Stimulated activated naive CD8-positive, alpha-beta T cell treated with anti-CD3 and anti-CD28 coated beads, Interleukin-15, Interleukin-2, amounts not matched to agents 100 ng/mL and 50 ng/mL, for 24 hours (primary cell): ENCODE results near the gene GPR55.
A peak's percentile ranks its signal among the peaks of the same experiment; 100 is the strongest.

ENCODE experiments used
- H3K27ac Mint-ChIP-seq: one replicate; pipeline ENCODE4 v1.8.0; 2021; ENCODE audit warnings: mild to moderate bottlenecking, mixed read lengths
- H3K27me3 Mint-ChIP-seq: one replicate; pipeline ENCODE4 v1.8.0; 2021; ENCODE audit warnings: mixed read lengths
- H3K36me3 Mint-ChIP-seq: one replicate; pipeline ENCODE4 v1.8.0; 2021; ENCODE audit warnings: low read depth, mixed read lengths
- H3K4me1 Mint-ChIP-seq: one replicate; pipeline ENCODE4 v1.8.0; 2021; ENCODE audit warnings: low read depth, mixed read lengths
- H3K4me3 Mint-ChIP-seq: one replicate; pipeline ENCODE4 v1.8.0; 2021; ENCODE audit warnings: mild to moderate bottlenecking, mixed read lengths
- H3K9me3 Mint-ChIP-seq: one replicate; pipeline ENCODE4 v1.8.0; 2021; ENCODE audit warnings: mixed read lengths

The GPR55 gene

DNA sequence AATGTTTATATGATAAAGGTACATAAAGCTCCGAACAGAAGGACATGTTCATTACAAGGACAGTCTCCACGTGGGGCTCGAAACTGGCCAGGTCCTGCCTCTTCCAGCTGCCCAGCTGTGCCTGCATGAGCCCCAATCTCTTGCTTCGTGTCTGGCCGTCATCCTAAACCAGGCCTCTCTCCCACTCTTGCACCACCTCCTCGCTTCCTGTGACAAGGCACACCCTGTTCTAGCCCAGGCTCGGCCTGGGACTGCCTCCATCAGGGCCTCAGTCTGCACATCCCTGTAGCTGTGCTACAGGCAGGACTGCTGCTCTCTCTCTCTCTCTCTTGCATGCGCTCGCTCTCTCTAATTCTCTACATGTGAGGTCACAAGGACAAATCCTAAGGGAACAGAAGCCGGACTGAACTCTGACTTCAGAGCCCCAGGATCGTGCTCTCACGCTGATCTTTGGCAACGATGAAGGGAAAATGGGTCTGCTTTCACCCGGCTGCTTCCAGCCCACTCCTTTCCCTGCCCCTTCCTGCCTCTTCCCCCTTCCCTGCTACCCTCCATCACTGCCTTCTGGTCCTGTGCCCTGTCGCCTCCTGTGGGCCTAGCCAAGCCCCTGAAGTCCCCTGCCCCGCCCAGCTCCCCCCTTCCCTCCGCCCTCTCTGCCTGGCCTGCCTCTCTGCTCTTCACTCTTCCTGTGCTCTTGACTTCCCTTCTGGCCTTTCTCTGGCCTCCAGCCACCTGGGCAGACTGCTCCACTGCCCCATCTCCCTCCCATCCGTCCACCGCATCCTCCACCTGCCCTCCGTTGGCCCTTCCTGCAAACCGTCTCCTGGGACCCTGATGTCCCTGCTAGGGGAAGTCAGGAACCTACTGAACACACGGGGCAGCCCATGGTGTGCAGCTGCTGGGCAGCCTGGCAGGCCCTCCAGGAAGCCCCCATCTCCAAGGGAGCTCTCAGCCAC lies 7.8 kb upstream of the GPR55 start:
- Mint-ChIP-seq H3K27ac (peak overlapping the region; percentile 33), H3K4me1 (peaks cover 15% of the 10 kb centered on the region), H3K4me3 (no peak overlapping the region), H3K27me3 (peaks cover 8% of the 10 kb centered on the region), H3K36me3 (peaks cover 8% of the 10 kb centered on the region), H3K9me3 (peaks cover 8% of the 10 kb centered on the region)

DNA sequence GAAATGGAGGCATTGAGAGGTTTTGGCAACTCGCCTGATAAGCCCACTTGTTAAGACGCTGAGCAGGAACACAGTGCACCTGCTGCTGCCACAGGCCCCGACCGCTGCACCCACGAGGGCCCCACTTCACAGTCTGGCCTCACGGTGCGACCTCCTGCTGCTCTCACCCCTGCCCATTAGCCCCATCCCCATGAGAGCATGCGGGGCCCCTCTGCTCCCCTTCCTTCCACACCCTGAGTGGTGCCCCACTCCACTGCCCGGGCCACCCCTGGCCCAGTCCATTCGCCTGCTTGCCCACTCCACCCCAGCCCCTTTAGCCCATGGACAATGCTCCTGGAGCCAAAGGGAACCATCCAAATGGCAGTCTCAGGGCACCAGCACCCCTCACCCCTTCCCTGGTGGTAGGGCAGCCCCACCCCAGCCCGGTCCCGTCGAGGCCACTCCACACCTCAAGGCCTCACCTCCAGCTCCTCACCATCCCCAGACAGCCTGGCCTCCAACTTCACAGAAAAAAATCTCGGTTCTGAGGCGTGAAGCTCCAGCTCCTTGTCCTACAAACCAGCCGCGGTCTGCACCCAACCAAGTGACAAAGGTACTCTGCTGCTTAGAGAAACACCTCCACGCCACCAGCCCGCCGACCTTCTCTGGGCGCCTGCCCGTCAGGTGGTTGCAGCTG lies 6.7 kb upstream of the GPR55 start:
- H3K27me3 Mint-ChIP-seq = peaks cover 8% of the 10 kb centered on the region
- no peak overlapping the region for H3K27ac Mint-ChIP-seq
- peaks cover 26% of the 10 kb centered on the region for H3K4me1 Mint-ChIP-seq
- peaks cover 8% of the 10 kb centered on the region for H3K9me3 Mint-ChIP-seq
- H3K4me3 Mint-ChIP-seq = no peak overlapping the region
- H3K36me3 Mint-ChIP-seq = peaks cover 8% of the 10 kb centered on the region

DNA sequence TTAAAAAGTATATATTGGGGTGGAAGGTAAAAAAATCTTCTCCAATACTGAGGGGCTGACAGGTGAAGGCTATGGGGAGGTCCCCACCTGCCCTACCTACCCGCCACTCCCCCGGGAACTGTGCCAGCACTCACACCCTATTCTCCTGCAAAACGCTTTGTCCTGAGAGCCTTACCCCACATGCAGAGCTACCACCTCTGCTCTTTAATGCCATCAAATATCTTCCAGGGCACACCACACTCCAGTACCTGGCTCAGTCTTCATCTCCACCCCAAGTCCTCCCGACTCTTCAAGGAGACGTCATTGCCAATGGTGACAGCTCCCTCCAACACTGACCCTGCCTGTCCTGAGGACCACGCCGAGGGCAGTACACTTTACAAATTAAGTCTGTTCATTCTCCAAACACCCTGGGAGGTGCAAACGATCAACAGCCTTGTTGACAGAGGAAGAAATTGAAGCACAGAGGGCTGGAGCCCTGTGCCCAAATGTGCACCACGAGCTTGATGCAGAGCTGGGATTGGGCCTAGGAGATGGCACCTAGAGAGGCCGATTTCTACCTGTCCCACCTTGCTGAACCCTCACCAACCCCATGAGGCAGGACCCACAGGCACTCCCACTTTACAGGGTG lies 6.0 kb upstream of the GPR55 start:
- H3K4me1 Mint-ChIP-seq = peaks cover 31% of the 10 kb centered on the region
- H3K4me3 Mint-ChIP-seq = no peak overlapping the region
- H3K27me3 Mint-ChIP-seq = peaks cover 8% of the 10 kb centered on the region
- H3K27ac Mint-ChIP-seq = no peak overlapping the region
- H3K9me3 Mint-ChIP-seq = peaks cover 8% of the 10 kb centered on the region
- H3K36me3 Mint-ChIP-seq = peaks cover 8% of the 10 kb centered on the region

DNA sequence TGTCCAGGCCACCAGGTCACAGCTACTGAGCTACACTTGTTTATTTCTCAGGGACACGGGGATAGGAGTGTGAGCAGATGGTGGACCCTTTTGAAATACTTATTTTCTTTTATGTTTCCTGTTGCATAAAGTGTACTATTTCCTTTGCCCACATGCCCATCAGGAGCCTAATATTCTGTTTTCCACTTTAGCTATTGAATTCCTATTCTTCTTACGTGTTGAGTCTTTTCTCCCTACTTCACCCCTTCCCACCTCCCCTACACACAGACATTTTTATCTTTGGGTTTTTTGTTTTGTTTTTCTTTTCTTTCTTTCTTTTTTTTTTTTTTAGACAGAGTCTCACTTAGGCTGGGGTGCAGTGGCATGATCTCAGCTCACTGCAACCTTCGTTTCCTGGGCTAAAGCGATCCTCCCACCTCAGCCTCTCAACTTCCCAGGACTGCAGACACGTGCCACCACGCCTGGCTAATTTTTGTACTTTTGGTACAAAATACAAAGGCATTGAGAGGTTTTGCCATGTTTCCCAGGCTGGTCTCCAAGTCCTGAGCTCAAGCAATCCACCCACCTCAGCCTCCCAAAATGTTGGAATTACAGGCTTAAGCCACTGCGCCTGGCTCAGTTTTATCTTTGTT lies 5.2 kb upstream of the GPR55 start:
- Mint-ChIP-seq H3K9me3 (no peaks in the 10 kb centered on the region), H3K36me3 (no peaks in the 10 kb centered on the region), H3K4me3 (no peak overlapping the region), H3K4me1 (peaks cover 39% of the 10 kb centered on the region), H3K27ac (no peak overlapping the region), H3K27me3 (no peaks in the 10 kb centered on the region)

DNA sequence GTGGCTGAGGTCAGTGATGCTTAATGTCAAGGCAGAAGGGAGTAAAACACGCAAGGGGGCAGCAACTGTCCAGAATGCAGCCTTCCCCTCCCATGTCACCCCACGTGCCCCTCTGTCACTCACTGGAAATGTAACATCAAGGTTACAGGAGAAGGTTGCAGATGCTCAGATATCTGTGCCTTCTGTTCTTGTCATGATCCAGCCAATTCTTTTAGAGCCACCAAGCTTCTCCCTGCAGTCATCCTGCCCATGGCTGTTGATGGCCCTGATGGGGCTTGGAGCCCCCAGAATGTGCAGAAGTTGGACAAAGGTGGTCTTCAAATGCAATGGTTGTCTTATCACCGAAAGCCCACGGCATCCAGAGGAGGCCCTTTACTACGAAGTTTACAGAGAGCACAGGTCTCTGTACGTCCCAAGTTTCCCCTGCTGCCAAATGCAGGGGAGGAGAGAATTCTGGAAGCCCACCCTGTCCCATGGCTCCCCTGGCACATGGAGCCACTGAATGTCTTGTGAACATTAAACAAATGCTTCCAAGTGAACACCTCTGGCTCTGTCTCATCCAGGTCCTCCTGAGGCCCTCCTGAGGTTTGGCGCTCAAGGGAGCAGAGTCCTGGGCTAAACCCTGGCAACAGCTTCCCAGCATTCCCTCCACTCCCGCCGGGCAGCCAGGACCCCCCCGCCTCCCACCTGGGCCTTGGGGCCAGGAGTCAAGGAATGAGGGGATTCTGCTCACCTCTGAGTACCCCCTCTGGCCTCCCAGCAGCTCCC lies 4.5 kb upstream of the GPR55 start:
- H3K27ac Mint-ChIP-seq = no peak overlapping the region
- no peaks in the 10 kb centered on the region for H3K27me3 Mint-ChIP-seq
- H3K36me3 Mint-ChIP-seq = no peaks in the 10 kb centered on the region
- peaks cover 46% of the 10 kb centered on the region for H3K4me1 Mint-ChIP-seq
- H3K9me3 Mint-ChIP-seq = no peaks in the 10 kb centered on the region
- H3K4me3 Mint-ChIP-seq = no peak overlapping the region

DNA sequence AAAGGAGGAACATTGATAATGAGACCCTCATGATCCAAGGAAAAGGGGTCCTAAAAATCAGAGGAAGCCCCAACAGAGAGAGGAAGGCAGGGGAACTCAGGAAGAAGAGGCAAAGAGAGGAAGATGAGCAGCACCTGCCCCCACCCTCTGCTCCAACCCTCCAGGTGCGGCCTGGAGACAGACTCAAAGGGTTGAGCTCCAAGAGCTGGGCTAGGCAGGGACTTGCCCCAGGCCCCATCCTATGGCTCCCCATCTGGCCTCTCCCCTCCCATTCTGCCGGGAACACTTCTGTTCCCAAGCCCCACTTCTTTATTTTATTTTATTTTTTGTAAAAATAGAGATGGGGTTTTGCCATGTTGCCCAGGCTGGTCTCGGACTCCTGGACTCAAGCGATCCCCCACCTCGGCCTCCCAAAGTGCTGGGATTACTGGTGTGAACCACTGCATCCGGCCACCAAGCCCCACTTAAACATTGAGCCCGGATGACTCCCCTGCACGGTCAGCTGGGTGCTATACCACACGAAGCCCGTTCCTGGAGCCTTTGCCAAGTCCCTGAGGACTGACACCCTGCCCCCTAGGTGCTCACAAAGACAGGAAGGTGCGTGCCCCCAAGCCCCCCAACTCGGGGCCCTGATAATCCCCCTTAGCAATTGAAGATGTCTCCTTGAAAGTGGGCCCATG lies 3.8 kb upstream of the GPR55 start:
- no peaks in the 10 kb centered on the region for H3K9me3 Mint-ChIP-seq
- no peak overlapping the region for H3K27ac Mint-ChIP-seq
- peaks cover 53% of the 10 kb centered on the region for H3K4me1 Mint-ChIP-seq

DNA sequence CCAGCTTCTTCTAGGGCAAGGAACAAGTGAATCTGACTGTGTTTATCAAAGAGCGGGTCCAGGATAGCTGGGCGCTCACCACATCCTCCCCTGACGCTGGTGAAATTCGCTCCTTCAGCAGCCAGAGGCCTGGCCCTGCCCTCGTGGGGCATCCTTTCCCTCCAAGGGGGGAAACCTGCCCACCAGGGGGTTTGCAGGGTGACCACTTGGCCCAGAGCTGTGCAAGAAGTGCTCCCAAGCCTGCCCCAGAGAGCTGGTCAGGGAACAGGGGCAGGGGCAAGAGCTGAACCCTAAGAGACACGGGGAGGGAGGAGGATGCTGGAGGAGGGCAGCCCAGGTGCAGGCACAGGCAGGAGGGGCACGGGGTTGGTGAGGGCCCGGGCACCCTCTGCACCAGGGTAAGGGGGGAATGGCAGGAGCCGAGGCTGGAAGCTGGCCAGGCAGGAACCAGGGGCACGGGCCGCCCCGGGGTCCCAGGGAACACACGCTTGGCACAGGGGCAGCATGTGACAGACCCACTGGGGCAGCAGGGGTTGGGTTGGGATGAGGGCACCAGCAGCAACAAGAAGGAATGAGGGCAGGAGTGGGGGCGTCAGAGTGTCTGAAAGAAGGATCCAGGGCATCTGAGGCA lies 2.8 kb upstream of the GPR55 start:
- Mint-ChIP-seq H3K4me3 (no peak overlapping the region), H3K27me3 (no peaks in the 10 kb centered on the region)

More for the DNA sequence above, 3.8 kb upstream of the GPR55 start:
- Mint-ChIP-seq H3K27me3 (no peaks in the 10 kb centered on the region), H3K36me3 (no peaks in the 10 kb centered on the region), H3K4me3 (no peak overlapping the region)

DNA sequence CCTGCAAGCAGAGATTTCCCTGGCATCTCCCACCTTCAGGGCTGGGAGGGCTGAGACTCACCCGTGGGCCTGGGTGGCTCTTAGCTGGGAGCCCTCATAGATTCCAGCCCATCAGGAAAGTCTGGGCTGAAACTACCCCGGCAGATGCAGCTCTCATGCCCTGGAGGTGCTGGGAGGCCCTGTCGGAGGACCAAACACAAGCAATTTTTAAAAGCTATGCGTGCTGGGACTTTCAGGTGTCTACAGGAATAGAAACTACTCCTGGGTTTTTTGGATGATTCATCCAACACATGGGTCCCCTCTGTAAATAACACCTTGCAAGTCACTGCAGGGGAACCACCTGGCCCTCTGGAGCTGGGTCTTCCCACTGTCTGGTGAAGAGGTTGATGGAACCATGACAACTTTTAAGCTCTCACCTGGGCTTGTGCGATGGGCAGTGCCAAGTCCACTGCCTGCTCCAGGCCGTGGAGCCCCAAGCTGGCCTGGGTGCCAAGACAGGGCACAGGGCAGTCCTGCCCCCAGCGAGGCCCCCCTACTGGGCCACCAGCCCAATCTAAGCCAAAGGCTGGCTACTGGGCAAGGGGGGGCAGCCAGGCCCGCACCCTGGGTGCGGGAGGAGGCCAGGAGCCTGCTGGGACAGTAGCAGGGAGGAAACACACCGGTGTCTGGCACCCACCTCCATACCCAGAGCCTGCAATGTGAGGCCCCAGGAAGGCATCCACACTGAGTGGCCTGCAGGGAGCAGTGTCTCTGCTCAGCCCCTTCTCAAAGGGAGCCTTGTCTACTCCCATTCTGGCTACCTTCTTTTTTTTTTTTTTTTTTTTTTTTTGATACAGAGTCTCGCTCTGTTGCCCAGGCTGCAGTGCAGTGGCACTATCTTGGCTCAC lies 1.1 kb upstream of the GPR55 start:
- H3K36me3 Mint-ChIP-seq = no peaks in the 10 kb centered on the region
- H3K27ac Mint-ChIP-seq = peak overlapping the region; percentile 89
- no peaks in the 10 kb centered on the region for H3K9me3 Mint-ChIP-seq
- H3K4me1 Mint-ChIP-seq = peaks cover 72% of the 10 kb centered on the region
- no peaks in the 10 kb centered on the region for H3K27me3 Mint-ChIP-seq
- peak overlapping the region; percentile 79 for H3K4me3 Mint-ChIP-seq

More for the DNA sequence above, 2.8 kb upstream of the GPR55 start:
- Mint-ChIP-seq H3K36me3 (no peaks in the 10 kb centered on the region), H3K9me3 (no peaks in the 10 kb centered on the region), H3K27ac (peak overlapping the region; percentile 26), H3K4me1 (peaks cover 63% of the 10 kb centered on the region)

DNA sequence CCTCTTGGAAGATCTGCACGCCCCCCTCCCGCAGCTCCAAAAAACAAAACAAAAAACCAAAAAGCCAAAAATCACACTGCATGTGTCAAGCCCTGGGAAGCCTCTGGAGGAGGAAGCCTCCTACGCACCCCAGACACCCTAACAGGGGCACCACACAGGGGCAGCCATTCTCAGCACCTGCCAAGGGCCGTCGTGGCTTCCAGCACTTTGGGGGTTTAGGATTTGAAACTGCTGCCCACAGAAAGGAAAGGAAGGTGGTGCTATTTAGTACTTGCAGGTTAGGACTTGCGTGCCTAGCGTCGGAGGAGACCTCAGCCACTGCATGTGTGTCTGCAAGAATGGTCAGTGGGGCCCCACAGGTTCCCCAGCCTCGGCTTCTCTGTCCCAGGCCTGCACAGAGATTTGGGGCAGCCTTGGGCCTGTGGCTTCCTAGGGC lies 419 bp upstream of the GPR55 start:
- H3K36me3 Mint-ChIP-seq = no peaks in the 10 kb centered on the region
- H3K27ac Mint-ChIP-seq = peak overlapping the region; percentile 89
- no peaks in the 10 kb centered on the region for H3K27me3 Mint-ChIP-seq
- peaks cover 79% of the 10 kb centered on the region for H3K4me1 Mint-ChIP-seq
- peak overlapping the region; percentile 79 for H3K4me3 Mint-ChIP-seq
- H3K9me3 Mint-ChIP-seq = no peaks in the 10 kb centered on the region

DNA sequence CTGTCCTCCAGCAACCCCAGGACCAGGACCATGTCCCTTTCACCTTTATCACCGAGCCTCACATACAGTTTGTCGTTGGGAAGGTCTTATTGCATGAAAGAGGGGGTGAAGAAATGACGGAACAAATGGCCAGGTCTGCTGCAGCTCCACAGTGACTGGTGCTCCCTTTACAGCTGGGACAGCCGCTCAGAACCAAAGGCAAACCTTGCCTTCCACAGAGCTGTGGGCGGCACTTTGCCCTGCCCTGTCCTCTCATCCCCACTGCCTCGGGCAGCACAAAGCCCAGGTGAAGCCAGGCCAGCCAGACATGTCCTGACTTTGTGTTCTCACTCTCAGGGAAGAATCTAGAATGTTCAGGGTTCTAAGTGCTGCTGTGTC lies 961 bp downstream of the GPR55 start:
- no peaks in the 10 kb centered on the region for H3K27me3 Mint-ChIP-seq
- peaks cover 92% of the 10 kb centered on the region for H3K4me1 Mint-ChIP-seq
- peak overlapping the region; percentile 89 for H3K27ac Mint-ChIP-seq
- H3K9me3 Mint-ChIP-seq = no peaks in the 10 kb centered on the region
- no peaks in the 10 kb centered on the region for H3K36me3 Mint-ChIP-seq
- H3K4me3 Mint-ChIP-seq = peak overlapping the region; percentile 79

DNA sequence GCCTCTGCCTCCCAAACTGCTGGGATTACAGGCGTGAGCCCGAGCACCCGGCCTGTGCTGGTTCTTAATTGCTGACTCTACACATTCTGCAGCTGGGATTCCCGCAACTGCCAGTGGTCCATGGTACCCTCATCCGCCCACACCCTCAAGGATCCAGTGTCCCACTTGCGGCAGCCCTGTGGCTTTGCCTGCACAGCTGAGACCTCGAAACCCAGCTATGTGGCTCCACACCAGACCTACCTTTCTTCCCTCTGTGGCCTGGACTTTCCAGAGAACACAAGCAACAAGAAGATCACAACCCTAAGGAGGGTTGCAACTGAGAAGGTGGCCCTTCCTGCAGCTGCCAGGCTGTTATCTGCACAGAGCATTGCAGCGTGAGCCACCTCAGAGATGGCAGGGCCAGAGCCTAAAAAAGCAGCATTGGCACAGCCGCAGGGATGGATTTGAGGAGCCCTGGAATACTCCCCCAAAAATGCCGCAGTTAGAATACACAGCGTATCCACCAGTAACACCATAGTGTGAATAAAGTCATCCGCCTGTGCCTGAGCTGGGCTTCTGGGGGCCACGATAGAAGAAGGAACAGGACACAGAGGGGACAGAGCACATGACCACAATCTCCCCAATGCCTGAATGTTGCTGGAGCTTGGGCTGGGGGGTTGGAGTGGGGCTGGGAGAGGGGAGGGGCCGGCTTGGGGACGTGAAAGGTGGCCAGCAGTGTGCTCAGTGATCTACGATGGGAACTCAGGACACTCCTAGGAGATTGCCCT lies 1.9 kb downstream of the GPR55 start:
- Mint-ChIP-seq H3K36me3 (no peaks in the 10 kb centered on the region), H3K4me1 (peaks cover 96% of the 10 kb centered on the region), H3K9me3 (no peaks in the 10 kb centered on the region), H3K27me3 (no peaks in the 10 kb centered on the region), H3K27ac (peak overlapping the region; percentile 89), H3K4me3 (peak overlapping the region; percentile 62)
